ENCODE measurements around the gene SF3A2.
"Not testable (repeated sequence)": the region's sequence is repeated elsewhere in the genome, so short reads cannot be mapped to it uniquely, and the experiment has no call there.

The SF3A2 gene

GRCh38 chr19:2195361-2195760 is 41.3 kb upstream of the SF3A2 start:
- Histone ChIP-seq H3K36me3 (ENCODE audit: control insufficient read depth in 1 of 2, insufficient read depth in 2 of 2, low read length in 2 of 2) (peaks cover 27 to 73% of the 10 kb centered on the region in 2 donors), H3K27me3 (ENCODE audit: control insufficient read depth in 1 of 2, insufficient read depth in 2 of 2, low read length in 2 of 2) (no peaks in the 10 kb centered on the region), H3K4me1 (ENCODE audit: control insufficient read depth in 1 of 2, insufficient read depth in 2 of 2, low read length in 2 of 2) (peaks cover 0 to 13% of the 10 kb centered on the region in 2 donors), H3K9ac (ENCODE audit: low read depth in 1 of 2, low read length in 2 of 2) (no peak overlapping the region), H3K9me3 (ENCODE audit: control insufficient read depth in 1 of 2, low read length in 2 of 2) (no peaks in the 10 kb centered on the region), H3K4me3 (ENCODE audit: low read depth in 1 of 2, low read length in 2 of 2) (no peak overlapping the region), H3K27ac (ENCODE audit: low read depth, low read length) (no peak overlapping the region)

GRCh38 chr19:2195914-2196313 is 40.7 kb upstream of the SF3A2 start:
- H3K36me3 ChIP-seq (ENCODE audit: control insufficient read depth in 1 of 2, insufficient read depth in 2 of 2, low read length in 2 of 2), result peaks cover 27 to 74% of the 10 kb centered on the region in 2 donors
- H3K9me3 ChIP-seq (ENCODE audit: control insufficient read depth in 1 of 2, low read length in 2 of 2), result no peaks in the 10 kb centered on the region
- peaks cover 0 to 10% of the 10 kb centered on the region in 2 donors for H3K4me1 ChIP-seq (ENCODE audit: control insufficient read depth in 1 of 2, insufficient read depth in 2 of 2, low read length in 2 of 2)
- no peak overlapping the region for H3K4me3 ChIP-seq (ENCODE audit: low read depth in 1 of 2, low read length in 2 of 2)
- no peaks in the 10 kb centered on the region for H3K27me3 ChIP-seq (ENCODE audit: control insufficient read depth in 1 of 2, insufficient read depth in 2 of 2, low read length in 2 of 2)
- H3K27ac ChIP-seq (ENCODE audit: low read depth, low read length), result no peak overlapping the region
- H3K9ac ChIP-seq (ENCODE audit: low read depth in 1 of 2, low read length in 2 of 2), result no peak overlapping the region

GRCh38 chr19:2197270-2197669 is 39.4 kb upstream of the SF3A2 start:
- Histone ChIP-seq H3K9ac (ENCODE audit: low read depth in 1 of 2, low read length in 2 of 2) (no peak overlapping the region), H3K9me3 (ENCODE audit: control insufficient read depth in 1 of 2, low read length in 2 of 2) (no peaks in the 10 kb centered on the region), H3K27me3 (ENCODE audit: control insufficient read depth in 1 of 2, insufficient read depth in 2 of 2, low read length in 2 of 2) (no peaks in the 10 kb centered on the region), H3K4me3 (ENCODE audit: low read depth in 1 of 2, low read length in 2 of 2) (no peak overlapping the region), H3K27ac (ENCODE audit: low read depth, low read length) (no peak overlapping the region), H3K4me1 (ENCODE audit: control insufficient read depth in 1 of 2, insufficient read depth in 2 of 2, low read length in 2 of 2) (no peaks in the 10 kb centered on the region), H3K36me3 (ENCODE audit: control insufficient read depth in 1 of 2, insufficient read depth in 2 of 2, low read length in 2 of 2) (peaks cover 18 to 76% of the 10 kb centered on the region in 2 donors)

- Histone ChIP-seq H3K27me3 (ENCODE audit: control insufficient read depth in 1 of 2, insufficient read depth in 2 of 2, low read length in 2 of 2) (no peaks in the 10 kb centered on the region), H3K9ac (ENCODE audit: low read depth in 1 of 2, low read length in 2 of 2) (no peak overlapping the region), H3K36me3 (ENCODE audit: control insufficient read depth in 1 of 2, insufficient read depth in 2 of 2, low read length in 2 of 2) (peaks cover 24 to 76% of the 10 kb centered on the region in 2 donors), H3K4me1 (ENCODE audit: control insufficient read depth in 1 of 2, insufficient read depth in 2 of 2, low read length in 2 of 2) (no peaks in the 10 kb centered on the region), H3K4me3 (ENCODE audit: low read depth in 1 of 2, low read length in 2 of 2) (no peak overlapping the region), H3K27ac (ENCODE audit: low read depth, low read length) (no peak overlapping the region), H3K9me3 (ENCODE audit: control insufficient read depth in 1 of 2, low read length in 2 of 2) (no peaks in the 10 kb centered on the region)
Observed at GRCh38 chr19:2198317-2198716, 38.3 kb upstream of the SF3A2 start.

GRCh38 chr19:2199215-2199614 is 37.4 kb upstream of the SF3A2 start:
- Histone ChIP-seq H3K27me3 (ENCODE audit: control insufficient read depth in 1 of 2, insufficient read depth in 2 of 2, low read length in 2 of 2) (no peaks in the 10 kb centered on the region), H3K36me3 (ENCODE audit: control insufficient read depth in 1 of 2, insufficient read depth in 2 of 2, low read length in 2 of 2) (peaks cover 24 to 76% of the 10 kb centered on the region in 2 donors), H3K4me3 (ENCODE audit: low read depth in 1 of 2, low read length in 2 of 2) (no peak overlapping the region), H3K9me3 (ENCODE audit: control insufficient read depth in 1 of 2, low read length in 2 of 2) (no peaks in the 10 kb centered on the region), H3K4me1 (ENCODE audit: control insufficient read depth in 1 of 2, insufficient read depth in 2 of 2, low read length in 2 of 2) (no peaks in the 10 kb centered on the region), H3K27ac (ENCODE audit: low read depth, low read length) (no peak overlapping the region), H3K9ac (ENCODE audit: low read depth in 1 of 2, low read length in 2 of 2) (no peak overlapping the region)

- no peaks in the 10 kb centered on the region for H3K27me3 ChIP-seq (ENCODE audit: control insufficient read depth in 1 of 2, insufficient read depth in 2 of 2, low read length in 2 of 2)
- H3K27ac ChIP-seq (ENCODE audit: low read depth, low read length), result no peak overlapping the region
- no peak overlapping the region for H3K9ac ChIP-seq (ENCODE audit: low read depth in 1 of 2, low read length in 2 of 2)
- H3K4me3 ChIP-seq (ENCODE audit: low read depth in 1 of 2, low read length in 2 of 2), result no peak overlapping the region
- no peaks in the 10 kb centered on the region for H3K4me1 ChIP-seq (ENCODE audit: control insufficient read depth in 1 of 2, insufficient read depth in 2 of 2, low read length in 2 of 2)
- peaks cover 22 to 72% of the 10 kb centered on the region in 2 donors for H3K36me3 ChIP-seq (ENCODE audit: control insufficient read depth in 1 of 2, insufficient read depth in 2 of 2, low read length in 2 of 2)
- no peaks in the 10 kb centered on the region for H3K9me3 ChIP-seq (ENCODE audit: control insufficient read depth in 1 of 2, low read length in 2 of 2)
Observed at GRCh38 chr19:2199861-2200623, 36.6 kb upstream of the SF3A2 start.

GRCh38 chr19:2200624-2201294 is 35.9 kb upstream of the SF3A2 start:
- H3K4me1 ChIP-seq (ENCODE audit: control insufficient read depth in 1 of 2, insufficient read depth in 2 of 2, low read length in 2 of 2); H3K27ac ChIP-seq (ENCODE audit: low read depth, low read length); H3K27me3 ChIP-seq (ENCODE audit: control insufficient read depth in 1 of 2, insufficient read depth in 2 of 2, low read length in 2 of 2); H3K4me3 ChIP-seq (ENCODE audit: low read depth in 1 of 2, low read length in 2 of 2); H3K9ac ChIP-seq (ENCODE audit: low read depth in 1 of 2, low read length in 2 of 2); H3K9me3 ChIP-seq (ENCODE audit: control insufficient read depth in 1 of 2, low read length in 2 of 2): not testable (repeated sequence)
- H3K36me3 ChIP-seq (ENCODE audit: control insufficient read depth in 1 of 2, insufficient read depth in 2 of 2, low read length in 2 of 2), result peaks cover 15 to 69% of the 10 kb centered on the region in 2 donors

GRCh38 chr19:2201473-2202148 is 35.0 kb upstream of the SF3A2 start:
- Histone ChIP-seq H3K27ac (ENCODE audit: low read depth, low read length) (no peak overlapping the region), H3K36me3 (ENCODE audit: control insufficient read depth in 1 of 2, insufficient read depth in 2 of 2, low read length in 2 of 2) (peaks cover 11 to 66% of the 10 kb centered on the region in 2 donors), H3K4me1 (ENCODE audit: control insufficient read depth in 1 of 2, insufficient read depth in 2 of 2, low read length in 2 of 2) (no peaks in the 10 kb centered on the region), H3K27me3 (ENCODE audit: control insufficient read depth in 1 of 2, insufficient read depth in 2 of 2, low read length in 2 of 2) (no peaks in the 10 kb centered on the region), H3K9me3 (ENCODE audit: control insufficient read depth in 1 of 2, low read length in 2 of 2) (no peaks in the 10 kb centered on the region), H3K4me3 (ENCODE audit: low read depth in 1 of 2, low read length in 2 of 2) (no peak overlapping the region), H3K9ac (ENCODE audit: low read depth in 1 of 2, low read length in 2 of 2) (no peak overlapping the region)

GRCh38 chr19:2202366-2202765 is 34.3 kb upstream of the SF3A2 start:
- no peaks in the 10 kb centered on the region for H3K4me1 ChIP-seq (ENCODE audit: control insufficient read depth in 1 of 2, insufficient read depth in 2 of 2, low read length in 2 of 2)
- H3K9ac ChIP-seq (ENCODE audit: low read depth in 1 of 2, low read length in 2 of 2), result no peak overlapping the region
- H3K4me3 ChIP-seq (ENCODE audit: low read depth in 1 of 2, low read length in 2 of 2), result no peak overlapping the region
- no peaks in the 10 kb centered on the region for H3K27me3 ChIP-seq (ENCODE audit: control insufficient read depth in 1 of 2, insufficient read depth in 2 of 2, low read length in 2 of 2)
- H3K27ac ChIP-seq (ENCODE audit: low read depth, low read length), result no peak overlapping the region
- no peaks in the 10 kb centered on the region for H3K9me3 ChIP-seq (ENCODE audit: control insufficient read depth in 1 of 2, low read length in 2 of 2)
- H3K36me3 ChIP-seq (ENCODE audit: control insufficient read depth in 1 of 2, insufficient read depth in 2 of 2, low read length in 2 of 2), result peaks cover 11 to 66% of the 10 kb centered on the region in 2 donors

- Histone ChIP-seq H3K36me3 (ENCODE audit: control insufficient read depth in 1 of 2, insufficient read depth in 2 of 2, low read length in 2 of 2) (peaks cover 30 to 81% of the 10 kb centered on the region in 2 donors), H3K4me1 (ENCODE audit: control insufficient read depth in 1 of 2, insufficient read depth in 2 of 2, low read length in 2 of 2) (peaks cover 5 to 9% of the 10 kb centered on the region in 2 donors), H3K27me3 (ENCODE audit: control insufficient read depth in 1 of 2, insufficient read depth in 2 of 2, low read length in 2 of 2) (no peaks in the 10 kb centered on the region), H3K9me3 (ENCODE audit: control insufficient read depth in 1 of 2, low read length in 2 of 2) (no peaks in the 10 kb centered on the region), H3K4me3 (ENCODE audit: low read depth in 1 of 2, low read length in 2 of 2) (no peak overlapping the region), H3K27ac (ENCODE audit: low read depth, low read length) (no peak overlapping the region), H3K9ac (ENCODE audit: low read depth in 1 of 2, low read length in 2 of 2) (no peak overlapping the region)
Observed at GRCh38 chr19:2207008-2207407, 29.6 kb upstream of the SF3A2 start.
